K562 (cell line): ENCODE measurements around the gene EXOG. TPM values are rescaled to one million over a fixed set of nuclear protein-coding genes. Genes with fewer than 3 reads are reported as not detected.

Experiments used
- ARNT ChIP-seq, 2 experiments: fragments of 450-650 bp; IDR thresholded peaks; 2 replicates each; pipeline ENCODE4 v1.6.1; 2016; ENCODE audit warnings: mild to moderate bottlenecking in 1 of 2
- CREB3L1 ChIP-seq: fragments of 450-650 bp; IDR thresholded peaks from 2 replicates; pipeline ENCODE4 v1.6.1; 2014; ENCODE audit warnings: low read depth, mild to moderate bottlenecking, moderate library complexity, borderline replicate concordance
- CTCF ChIP-seq, 3 experiments: IDR thresholded peaks in 2 of 3; conservative IDR thresholded peaks in 1 of 3; 2 replicates each; pipeline ENCODE4 v1.5.1; 2011 to 2012; ENCODE audit warnings: low read length in 3 of 3, mild to moderate bottlenecking in 3 of 3, control low read depth in 2 of 3, improper control_type of control experiment in 1 of 3, inconsistent platforms in 1 of 3, low read depth in 1 of 3, mixed read lengths in 1 of 3, moderate library complexity in 1 of 3; ENCODE audit not compliant: insufficient read depth in 2 of 3
- DEAF1 ChIP-seq: fragments of 450-650 bp; formaldehyde crosslinking; IDR thresholded peaks from 2 replicates; pipeline ENCODE4 v1.4.0; 2020; ENCODE audit warnings: mild to moderate bottlenecking, moderate library complexity
- E2F1 ChIP-seq: sonication (generic); formaldehyde crosslinking; IDR thresholded peaks from 2 replicates; pipeline ENCODE4 v1.8.1; 2023; ENCODE audit warnings: mild to moderate bottlenecking, missing genetic modification reagents, moderate library complexity
- ETV6 ChIP-seq, 3 experiments: fragments of 150-350 bp in 1 of 3; sonication (generic) in 1 of 3; formaldehyde crosslinking in 1 of 3; IDR thresholded peaks; 2 replicates each; pipeline versions ENCODE4 v1.6.1 to v1.8.0; 2014 to 2022; ENCODE audit warnings: borderline replicate concordance in 2 of 3, low read depth in 2 of 3, antibody characterized with exemption in 1 of 3, low read length in 1 of 3, mild to moderate bottlenecking in 1 of 3, missing genetic modification reagents in 1 of 3
- HDGF ChIP-seq: fragments of 450-650 bp; IDR thresholded peaks from 2 replicates; pipeline ENCODE4 v1.6.1; 2016
- NUFIP1 ChIP-seq: fragments of 450-650 bp; IDR thresholded peaks from 2 replicates; pipeline ENCODE4 v1.6.1; 2018; ENCODE audit not compliant: partially characterized antibody
- RBM15 ChIP-seq: fragments of 200-400 bp; formaldehyde crosslinking; IDR thresholded peaks from 2 replicates; pipeline ENCODE4 v1.6.1; 2018; ENCODE audit warnings: mild to moderate bottlenecking, low read length, moderate library complexity; ENCODE audit not compliant: insufficient read depth
- SRSF1 ChIP-seq: fragments of 200-400 bp; formaldehyde crosslinking; IDR thresholded peaks from 2 replicates; pipeline ENCODE4 v1.6.1; 2017; ENCODE audit warnings: mild to moderate bottlenecking, low read depth, low read length, moderate library complexity
- polyA plus RNA-seq, 8 experiments: library from polyadenylated mRNA; depleted of rRNA in 4 of 8; stranded (reverse) in 5 of 8; unstranded in 3 of 8; fragments of >200 nt; fragmentation: Nextera tagmentation in 2 of 8; fragmentation: Illumina TruSeq in 1 of 8; extraction: Ambion mirVana in 2 of 8; extraction: Trizol in 1 of 8; gene quantifications; 2 replicates each; pipeline versions ENCODE4 v1.2.1 to v1.2.3, GENCODE V29; 2011 to 2014; ENCODE audit warnings: inconsistent platforms in 1 of 8, missing spikeins in 1 of 8
- total RNA-seq, 7 experiments: library from RNA; depleted of rRNA in 6 of 7; stranded (reverse); fragments of >200 nt in 6 of 7; fragmentation: Illumina TruSeq in 2 of 7; extraction: Trizol in 2 of 7; gene quantifications; 2 replicates each; pipeline versions ENCODE4 v1.2.1 to v1.2.3, GENCODE V29; 2011 to 2021; ENCODE audit warnings: low replicate concordance in 1 of 7

The EXOG gene
- total and polyA plus RNA-seq, 9 of the 15 experiments (the other 6 are each of a cell fraction or from before 2014, with no cell fraction given), result 10.8 to 21.7 (median 14.8) TPM

- peak; percentile 64; the same call in 1 of the 2 replicates for TF ChIP-seq DEAF1 (CRISPR knock-in tag)
- 0 out of 2 replicates have a peak, but pooled peaks have one; percentile 39 for TF ChIP-seq HDGF
- no peak for TF ChIP-seq ETV6 (IDR thresholded peaks at IDR 0.05; ENCODE audit: borderline replicate concordance in 1 of 2, low read depth in 2 of 2, low read length in 1 of 2)
- no peak for TF ChIP-seq ETV6 (CRISPR knock-in tag; IDR thresholded peaks at IDR 0.05; ENCODE audit: borderline replicate concordance)
- no peak for TF ChIP-seq SRSF1
- no peak for TF ChIP-seq RBM15
- TF ChIP-seq ARNT (IDR thresholded peaks at IDR 0.05), result 0 out of 4 replicates have a peak, but pooled peaks of 1 of the 2 experiments have one; percentile 62
- 0 out of 2 replicates have a peak, but pooled peaks have one; percentile 23 for TF ChIP-seq E2F1
- TF ChIP-seq CREB3L1, result no peak
- no peak for TF ChIP-seq NUFIP1
- peak; percentile 83 to 94 (median 91) for TF ChIP-seq CTCF (IDR thresholded peaks at IDR 0.05 in 2 of 3, conservative IDR thresholded peaks at IDR 0.05 in 1 of 3; ENCODE audit: insufficient read depth in 2 of 3, low read depth in 1 of 3, low read length in 3 of 3)
These were observed 25.3 kb downstream of the EXOG start (continued) for GRCh38 chr3:38521391-38521987.
